Activated CD4-positive, CD25-positive, alpha-beta regulatory T cell treated with anti-CD3 and anti-CD28 coated beads, Interleukin-2, amount 50 U/mL, for 72 hours (primary cell): ENCODE data around the gene CPAMD8.
"Not testable (repeated sequence)": the region's sequence is repeated elsewhere in the genome, so short reads cannot be mapped to it uniquely, and the experiment has no call there.

Experiments
- DNase-seq: peaks from one replicate; pipeline ENCODE4 v3.0.0; 2021

Gene CPAMD8

DNA sequence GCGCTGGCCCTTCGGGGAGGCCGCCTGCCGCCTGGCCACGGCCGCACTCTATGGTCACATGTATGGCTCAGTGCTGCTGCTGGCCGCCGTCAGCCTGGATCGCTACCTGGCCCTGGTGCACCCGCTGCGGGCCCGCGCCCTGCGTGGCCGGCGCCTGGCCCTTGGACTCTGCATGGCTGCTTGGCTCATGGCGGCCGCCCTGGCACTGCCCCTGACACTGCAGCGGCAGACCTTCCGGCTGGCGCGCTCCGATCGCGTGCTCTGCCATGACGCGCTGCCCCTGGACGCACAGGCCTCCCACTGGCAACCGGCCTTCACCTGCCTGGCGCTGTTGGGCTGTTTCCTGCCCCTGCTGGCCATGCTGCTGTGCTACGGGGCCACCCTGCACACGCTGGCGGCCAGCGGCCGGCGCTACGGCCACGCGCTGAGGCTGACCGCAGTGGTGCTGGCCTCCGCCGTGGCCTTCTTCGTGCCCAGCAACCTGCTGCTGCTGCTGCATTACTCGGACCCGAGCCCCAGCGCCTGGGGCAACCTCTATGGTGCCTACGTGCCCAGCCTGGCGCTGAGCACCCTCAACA lies 136.6 kb downstream of the CPAMD8 start:
- DNase-seq: no peak

DNA sequence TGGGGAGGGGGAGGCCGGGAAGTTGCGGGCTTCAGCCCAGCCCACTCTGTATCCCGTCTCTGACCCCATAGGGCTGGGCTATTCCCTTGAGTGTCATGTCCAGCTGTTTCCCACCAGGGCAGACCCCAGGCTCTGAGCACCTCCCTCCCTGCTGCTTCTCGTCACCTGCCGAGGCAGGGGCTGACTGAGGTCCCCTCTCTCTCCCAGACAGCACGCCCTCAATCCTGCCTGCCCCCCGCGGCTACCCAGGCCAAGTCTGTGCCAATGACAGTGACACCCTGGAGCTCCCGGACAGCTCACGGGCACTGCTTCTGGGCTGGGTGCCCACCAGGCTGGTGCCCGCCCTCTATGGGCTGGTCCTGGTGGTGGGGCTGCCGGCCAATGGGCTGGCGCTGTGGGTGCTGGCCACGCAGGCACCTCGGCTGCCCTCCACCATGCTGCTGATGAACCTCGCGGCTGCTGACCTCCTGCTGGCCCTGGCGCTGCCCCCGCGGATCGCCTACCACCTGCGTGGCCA lies 137.2 kb downstream of the CPAMD8 start:
- no peak for DNase-seq

DNA sequence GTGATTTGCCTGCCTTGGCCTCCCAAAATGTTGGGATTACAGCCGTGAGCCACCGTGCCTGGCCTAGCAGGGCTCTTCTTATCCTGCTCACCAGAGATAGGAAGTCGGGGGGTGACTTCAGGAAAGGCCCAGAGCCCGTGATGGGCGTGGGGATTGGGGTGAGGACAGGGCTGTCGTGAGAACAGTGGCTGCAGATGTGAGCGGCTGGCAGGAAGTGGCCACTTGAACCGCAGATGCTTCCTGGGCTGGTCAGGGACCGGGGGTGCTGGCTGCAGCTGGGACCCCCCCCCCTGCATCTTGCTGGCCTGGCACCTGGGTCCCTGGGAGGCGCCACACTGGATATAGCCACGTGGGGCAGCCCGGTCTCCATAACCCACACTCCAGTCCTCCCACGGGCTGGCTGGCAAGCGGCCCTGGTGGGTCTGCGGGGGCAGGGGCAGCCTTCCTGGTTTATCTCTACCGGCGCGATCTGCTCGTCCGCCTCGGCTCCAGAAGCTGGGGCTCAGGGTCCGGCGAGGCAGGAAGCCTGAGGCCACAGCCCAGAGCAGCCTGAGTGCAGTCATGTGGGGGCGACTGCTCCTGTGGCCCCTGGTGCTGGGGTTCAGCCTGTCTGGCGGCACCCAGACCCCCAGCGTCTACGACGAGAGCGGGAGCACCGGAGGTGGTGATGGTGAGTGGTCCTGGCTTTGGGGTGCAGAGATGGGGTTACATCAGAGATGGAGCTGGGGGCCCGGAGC lies 137.8 kb downstream of the CPAMD8 start, which contains the start of gene F2RL3:
Gene F2RL3 (plus strand): TSS at position 371 of the 737 bp plus-strand sequence. CDS start 191 bp downstream, at position 562.
- no peak for DNase-seq

GRCh38 chr19:16887353-16888265 lies 139.0 kb downstream of the CPAMD8 start:
- no peak for DNase-seq

DNA sequence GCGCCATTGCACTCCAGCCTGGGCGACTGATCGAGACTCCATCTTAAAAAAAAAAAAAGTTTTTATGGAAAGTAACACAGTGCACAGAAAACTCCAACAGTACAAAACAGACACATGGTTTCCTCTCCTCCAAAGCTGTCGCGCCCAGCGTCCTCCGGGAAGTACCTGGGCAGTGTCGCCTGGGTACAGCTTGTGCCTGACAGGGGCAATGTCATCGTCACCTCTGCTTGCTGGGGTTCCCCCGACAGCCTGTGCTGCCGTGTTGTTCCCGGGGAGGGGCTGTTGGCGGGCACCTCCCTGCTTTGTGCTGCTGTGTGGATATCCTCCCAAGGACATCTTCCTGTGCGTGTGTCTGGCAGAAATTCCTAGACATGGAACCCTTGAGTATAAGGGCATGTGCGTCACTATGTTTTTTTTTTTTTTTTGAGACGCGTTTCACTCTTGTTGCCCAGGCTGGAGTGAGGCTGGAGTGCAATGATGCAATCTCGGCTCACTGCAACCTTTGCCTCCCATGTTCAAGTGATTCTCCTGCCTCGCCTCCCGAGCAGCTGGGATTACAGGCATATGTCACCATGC lies 140.2 kb downstream of the CPAMD8 start:
- DNase-seq: no peak

DNA sequence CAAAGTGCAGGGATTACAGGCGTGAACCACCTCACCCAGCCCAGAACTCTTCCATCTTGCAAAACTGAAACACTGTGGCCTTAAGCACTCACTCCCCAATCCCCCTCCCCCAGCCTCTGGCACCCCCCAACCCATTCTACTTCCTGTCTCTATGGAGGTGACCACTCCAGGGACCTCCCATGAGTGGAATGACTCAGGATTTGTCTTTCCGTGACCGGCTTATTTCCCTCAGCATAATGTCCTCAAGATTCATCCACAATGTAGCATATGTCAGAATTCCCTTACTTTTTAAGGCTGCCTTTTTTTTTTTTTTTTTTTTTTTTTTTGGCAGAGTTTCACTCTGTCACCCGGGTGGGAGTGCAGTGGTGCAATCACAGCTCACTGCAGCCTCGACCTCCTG lies 141.4 kb downstream of the CPAMD8 start:
- DNase-seq: no peak

GRCh38 chr19:16883522-16883921 lies 143.1 kb downstream of the CPAMD8 start:
- no peak for DNase-seq

DNA sequence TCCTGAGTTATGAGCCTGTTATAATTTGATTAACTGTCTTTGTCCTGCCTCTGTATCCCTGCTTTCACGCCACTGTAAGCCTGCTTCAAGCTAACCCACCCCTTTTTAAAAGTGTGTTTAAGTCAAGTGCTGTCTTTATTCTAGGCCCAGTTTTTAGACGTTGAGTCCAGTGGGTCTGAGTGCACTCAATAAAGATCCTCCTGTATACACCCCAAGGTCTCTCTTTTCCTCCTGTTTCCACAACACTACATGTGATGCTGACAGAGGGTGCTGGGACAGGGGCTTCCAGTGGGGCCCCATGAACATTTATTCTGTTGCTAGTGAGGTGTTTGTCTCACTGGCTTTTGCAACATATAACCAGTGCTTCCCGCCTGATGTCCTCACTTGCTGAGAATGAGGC lies 144.5 kb downstream of the CPAMD8 start:
- no peak for DNase-seq

DNA sequence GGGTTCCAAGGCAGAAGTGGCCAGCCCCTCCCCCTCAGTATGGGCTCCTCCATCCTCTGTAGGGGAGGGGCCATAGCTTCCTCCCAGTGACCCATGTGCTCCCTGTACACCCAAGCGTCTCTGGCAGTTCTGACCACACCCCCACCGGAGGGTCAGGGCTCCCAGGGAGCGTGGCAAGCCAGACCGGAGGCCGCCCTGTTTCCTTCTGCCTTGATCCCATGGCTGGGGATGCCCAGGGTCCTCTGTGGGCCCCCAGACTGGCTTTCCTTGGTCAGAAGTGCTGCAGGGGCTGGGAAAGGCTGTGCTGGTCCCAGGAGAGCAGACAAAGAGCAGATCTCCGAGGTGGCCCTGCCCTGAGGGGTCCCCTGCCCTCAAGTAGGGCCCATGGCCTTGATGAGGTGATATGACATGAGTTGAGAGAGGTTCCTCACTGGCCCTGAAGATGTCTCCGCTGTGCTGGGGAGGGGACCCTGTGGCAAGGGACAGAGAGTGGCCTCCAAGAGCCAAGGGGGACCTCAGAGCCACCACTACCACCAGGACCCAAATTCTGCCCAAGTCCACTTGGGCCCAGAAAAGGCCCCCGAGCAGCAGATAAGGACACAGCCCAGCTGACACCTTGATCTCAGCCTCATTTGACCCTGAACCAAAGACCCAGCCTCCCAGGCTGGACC lies 145.6 kb downstream of the CPAMD8 start:
- DNase-seq: no peak

DNA sequence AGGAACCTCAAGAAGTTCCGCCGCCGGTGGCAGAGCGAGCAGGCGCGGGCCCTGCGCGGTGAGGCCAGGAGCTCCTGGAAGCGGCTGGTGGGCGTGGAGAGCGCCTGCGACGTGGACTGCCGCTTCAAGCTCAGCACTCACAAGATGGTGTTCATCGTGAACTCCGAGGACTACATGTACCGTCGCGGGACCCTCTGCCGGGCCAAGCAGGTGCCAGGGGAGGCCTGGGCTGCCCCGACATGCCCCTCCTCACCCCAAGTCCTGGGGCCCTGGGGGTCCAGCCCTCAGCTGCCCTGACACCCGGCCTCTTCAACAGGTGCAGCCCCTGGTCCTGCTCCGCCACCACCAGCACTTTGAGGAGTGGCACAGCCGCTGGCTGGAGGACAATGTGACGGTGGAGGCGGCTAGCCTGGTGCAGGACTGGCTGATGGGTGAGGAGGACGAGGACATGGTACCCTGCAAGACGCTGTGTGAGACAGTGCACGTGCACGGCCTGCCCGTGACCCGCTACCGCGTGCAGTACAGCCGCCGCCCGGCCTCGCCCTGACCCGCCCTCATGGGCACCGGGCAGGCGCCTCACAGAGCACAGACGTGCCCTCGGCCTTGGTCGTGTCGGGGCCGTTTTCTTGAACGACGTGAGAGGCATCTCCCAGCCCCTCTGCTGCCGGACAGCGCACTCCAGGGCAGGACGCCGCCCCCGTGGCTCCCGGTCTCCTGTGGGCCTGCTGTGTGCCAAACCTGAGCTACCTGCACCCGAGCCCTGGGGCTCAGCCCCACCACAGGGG lies 148.2 kb downstream of the CPAMD8 start:
- DNase-seq: no peak

GRCh38 chr19:16877581-16877980 lies 149.0 kb downstream of the CPAMD8 start:
- no peak for DNase-seq

- DNase-seq: no peak
These were observed 149.7 kb downstream of the CPAMD8 start for GRCh38 chr19:16876904-16877361.

DNA sequence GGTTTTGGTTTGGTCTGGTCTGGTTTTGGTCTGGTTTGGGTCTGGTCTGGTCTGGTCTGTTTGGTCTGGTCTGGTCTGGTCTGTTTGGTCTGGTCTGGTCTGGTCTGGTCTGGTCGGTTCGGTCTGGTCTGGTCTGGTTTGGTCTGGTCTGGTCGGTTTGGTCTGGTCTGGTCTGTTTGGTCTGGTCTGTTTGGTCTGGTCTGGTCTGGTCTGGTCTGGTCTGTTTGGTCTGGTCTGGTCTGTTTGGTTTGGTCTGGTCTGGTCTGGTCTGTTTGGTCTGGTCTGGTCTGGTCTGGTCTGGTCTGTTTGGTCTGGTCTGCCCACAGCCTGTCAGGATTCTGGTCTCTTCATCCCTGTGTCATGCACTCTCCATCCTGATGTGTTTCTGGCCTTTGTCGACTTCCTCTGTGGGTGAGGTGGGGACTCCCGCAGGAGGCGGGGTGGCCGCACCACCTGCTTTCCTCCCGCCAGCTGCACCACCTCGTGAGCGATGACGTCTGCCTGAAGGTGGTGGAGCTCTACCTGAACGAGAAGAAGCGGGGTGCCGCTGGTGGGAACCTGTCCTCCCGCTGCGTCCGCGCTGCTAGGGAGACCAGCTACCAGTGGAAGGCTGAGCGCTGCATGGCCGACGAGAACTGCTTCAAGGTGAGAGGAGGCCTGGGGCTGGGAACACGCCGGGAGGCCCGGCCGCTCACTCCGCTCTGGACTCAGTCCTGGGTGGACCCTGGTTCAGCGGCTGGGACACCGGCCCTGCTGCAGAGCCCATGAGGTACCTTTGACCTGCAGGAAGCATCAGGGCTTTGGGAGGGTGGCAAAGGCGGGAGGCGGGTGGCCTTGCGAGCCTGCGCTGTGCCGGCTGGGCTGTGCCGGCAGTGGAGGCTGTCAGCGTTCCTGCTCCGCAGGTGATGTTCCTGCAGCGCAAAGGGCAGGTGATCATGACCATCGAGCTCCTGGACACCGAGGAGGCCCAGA lies 150.7 kb downstream of the CPAMD8 start:
- DNase-seq: no peak

DNA sequence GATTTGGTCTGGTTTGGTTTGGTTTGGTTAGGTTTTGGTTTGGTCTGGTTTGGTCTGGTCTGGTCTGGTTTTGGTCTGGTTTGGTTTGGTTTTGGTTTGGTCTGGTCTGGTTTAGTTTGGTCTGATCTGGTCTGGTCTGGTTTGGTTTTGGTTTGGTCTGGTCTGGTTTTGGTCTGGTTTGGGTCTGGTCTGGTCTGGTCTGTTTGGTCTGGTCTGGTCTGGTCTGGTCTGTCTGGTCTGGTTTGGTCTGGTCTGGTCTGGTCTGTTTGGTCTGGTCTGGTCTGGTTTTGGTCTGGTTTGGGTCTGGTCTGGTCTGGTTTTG lies 151.7 kb downstream of the CPAMD8 start:
- not testable (repeated sequence) for DNase-seq

DNA sequence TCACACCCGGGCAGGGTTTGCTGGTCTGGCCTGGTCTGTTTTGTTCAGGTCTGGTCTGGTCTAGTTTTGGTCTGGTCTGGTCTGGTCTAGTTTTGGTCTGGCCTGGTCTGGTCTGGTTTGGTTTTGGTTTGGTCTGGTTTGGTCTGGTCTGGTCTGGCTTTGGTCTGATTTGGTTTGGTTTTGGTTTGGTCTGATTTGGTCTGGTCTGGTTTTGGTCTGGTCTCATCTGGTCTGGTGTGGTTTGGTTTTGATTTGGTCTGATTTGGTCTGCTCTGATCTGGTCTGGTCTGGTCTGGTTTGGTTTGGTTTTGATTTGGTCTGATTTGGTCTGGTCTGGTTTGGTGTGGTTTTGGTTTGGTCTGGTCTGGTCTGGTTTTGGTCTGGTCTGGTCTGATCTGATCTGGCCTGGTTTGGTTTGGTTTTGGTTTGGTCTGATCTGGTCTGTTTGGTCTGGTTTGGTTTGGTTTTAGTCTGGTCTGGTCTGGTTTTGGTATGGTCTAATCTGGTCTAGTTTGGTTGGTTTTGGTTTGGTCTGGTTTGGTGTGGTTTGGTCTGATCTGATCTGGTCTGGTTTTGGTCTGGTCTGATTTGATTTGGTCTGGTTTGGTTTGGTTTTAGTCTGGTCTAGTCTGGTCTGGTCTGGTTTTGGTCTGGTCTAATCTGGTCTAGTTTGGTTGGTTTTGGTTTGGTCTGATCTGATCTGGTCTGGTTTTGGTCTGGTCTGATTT lies 152.2 kb downstream of the CPAMD8 start:
- DNase-seq: no peak

DNA sequence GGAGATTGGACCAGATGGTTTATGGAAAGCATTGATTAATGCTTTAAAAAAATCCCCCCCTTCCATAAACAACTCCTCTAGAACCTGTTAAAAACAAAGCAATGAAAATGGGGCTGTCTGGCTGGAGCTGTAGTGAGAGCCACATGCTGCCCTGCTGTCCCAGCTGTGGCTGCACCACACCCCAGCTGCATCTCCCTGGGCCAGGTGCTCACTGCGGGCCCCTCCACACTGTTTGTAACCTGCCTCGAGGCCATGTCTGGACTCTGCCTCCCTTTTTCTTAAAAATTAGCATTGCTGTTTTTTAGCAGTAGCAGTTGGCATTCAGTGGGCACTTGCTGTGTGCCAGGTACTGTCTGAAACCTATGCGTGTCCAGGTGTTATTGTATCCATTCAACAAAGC lies 153.0 kb downstream of the CPAMD8 start:
- DNase-seq: no peak

DNA sequence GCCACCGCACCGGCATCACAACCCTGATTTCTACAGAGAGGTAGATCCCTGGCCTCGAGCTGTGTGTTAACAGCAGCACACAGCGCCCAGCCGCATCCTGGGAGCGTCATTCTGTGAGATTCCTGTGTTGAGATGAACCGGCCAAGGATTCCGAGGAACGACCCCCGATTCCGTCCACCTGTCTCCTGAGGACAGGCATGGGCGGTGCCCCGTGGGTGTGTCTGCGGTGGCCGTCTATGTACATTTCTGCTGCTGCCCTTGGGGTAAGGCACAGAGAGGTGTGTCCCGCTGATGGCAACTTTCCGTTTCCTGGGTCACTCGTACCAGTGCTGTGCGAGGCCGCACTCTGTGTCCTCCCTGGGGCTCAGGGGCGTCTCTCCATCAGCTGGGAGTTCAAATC lies 153.9 kb downstream of the CPAMD8 start:
- DNase-seq: no peak

GRCh38 chr19:16871871-16872270 lies 154.7 kb downstream of the CPAMD8 start:
- DNase-seq: no peak

DNA sequence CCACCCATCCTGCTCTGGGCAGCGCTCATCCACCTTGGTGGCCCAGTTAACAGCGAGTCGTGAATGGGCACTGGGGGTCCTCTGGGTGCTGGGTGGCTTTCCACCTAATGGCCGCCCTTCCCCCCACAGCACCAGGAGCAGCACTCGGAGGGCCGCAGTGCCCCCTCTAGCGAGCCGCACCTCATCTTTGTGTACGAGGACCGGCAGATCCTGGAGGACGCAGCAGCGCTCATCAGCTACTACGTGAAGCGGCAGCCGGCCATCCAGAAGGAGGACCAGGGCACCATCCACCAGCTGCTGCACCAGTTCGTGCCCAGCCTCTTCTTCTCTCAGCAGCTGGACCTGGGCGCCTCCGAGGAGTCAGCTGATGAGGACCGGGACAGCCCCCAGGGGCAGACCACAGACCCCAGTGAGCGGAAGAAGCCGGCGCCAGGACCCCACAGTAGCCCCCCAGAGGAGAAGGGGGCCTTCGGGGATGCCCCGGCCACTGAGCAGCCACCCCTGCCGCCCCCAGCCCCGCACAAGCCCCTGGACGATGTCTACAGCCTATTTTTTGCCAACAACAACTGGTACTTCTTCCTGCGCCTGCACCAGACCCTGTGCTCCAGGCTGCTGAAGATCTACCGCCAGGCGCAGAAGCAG lies 157.2 kb downstream of the CPAMD8 start:
- no peak for DNase-seq
